ENCODE data around the gene KAT8. TPM values are rescaled to one million over a fixed set of nuclear protein-coding genes. Genes with fewer than 3 reads are reported as not detected.

The KAT8 gene
- total and polyA plus RNA-seq, 2 of the 13 experiments (the other 11 are each of a cell fraction or from before 2014, with no cell fraction given), result 79.0 to 84.2 TPM

DNA sequence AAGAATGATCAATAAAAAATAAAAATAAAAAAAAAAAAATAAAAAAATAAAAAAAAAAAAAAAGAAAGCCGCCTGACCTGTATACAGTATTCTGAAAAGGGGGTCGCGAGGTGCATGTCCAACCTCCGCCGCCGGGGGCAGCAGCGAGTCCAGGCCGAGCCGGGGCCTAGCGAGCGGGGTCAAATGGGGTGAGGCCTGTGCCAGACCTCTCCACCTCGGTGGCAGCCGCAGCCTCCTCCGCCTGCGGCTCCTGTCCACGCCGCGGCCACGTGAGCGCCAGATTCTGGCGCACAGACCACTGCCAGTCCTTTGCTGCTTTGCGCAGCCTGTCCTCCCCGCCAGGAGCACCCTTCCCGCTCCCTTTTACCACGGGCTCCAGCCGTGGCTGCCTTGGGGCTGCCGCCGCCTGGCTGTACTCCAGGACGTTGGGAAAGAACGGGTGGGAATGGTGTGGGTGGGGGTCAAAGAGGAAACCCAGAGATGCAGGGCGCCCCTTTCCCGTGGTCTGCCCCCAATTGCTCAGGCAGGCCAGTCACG, 11.7 kb upstream of the KAT8 start (continued):
- TF ChIP-seq, protein P1, sequence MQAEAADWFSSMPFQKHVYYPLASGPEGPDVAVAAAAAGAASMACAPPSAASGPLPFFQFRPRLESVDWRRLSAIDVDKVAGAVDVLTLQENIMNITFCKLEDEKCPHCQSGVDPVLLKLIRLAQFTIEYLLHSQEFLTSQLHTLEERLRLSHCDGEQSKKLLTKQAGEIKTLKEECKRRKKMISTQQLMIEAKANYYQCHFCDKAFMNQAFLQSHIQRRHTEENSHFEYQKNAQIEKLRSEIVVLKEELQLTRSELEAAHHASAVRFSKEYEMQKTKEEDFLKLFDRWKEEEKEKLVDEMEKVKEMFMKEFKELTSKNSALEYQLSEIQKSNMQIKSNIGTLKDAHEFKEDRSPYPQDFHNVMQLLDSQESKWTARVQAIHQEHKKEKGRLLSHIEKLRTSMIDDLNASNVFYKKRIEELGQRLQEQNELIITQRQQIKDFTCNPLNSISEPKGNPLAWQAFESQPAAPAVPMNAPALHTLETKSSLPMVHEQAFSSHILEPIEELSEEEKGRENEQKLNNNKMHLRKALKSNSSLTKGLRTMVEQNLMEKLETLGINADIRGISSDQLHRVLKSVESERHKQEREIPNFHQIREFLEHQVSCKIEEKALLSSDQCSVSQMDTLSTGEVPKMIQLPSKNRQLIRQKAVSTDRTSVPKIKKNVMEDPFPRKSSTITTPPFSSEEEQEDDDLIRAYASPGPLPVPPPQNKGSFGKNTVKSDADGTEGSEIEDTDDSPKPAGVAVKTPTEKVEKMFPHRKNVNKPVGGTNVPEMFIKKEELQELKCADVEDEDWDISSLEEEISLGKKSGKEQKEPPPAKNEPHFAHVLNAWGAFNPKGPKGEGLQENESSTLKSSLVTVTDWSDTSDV (CRISPR knock-in tag; IDR thresholded peaks at IDR 0.05), result peak; percentile 98
- 0 out of 2 replicates have a peak, but pooled peaks have one; percentile 58 for TF ChIP-seq KLF9 (CRISPR knock-in tag; IDR thresholded peaks at IDR 0.05; ENCODE audit: low read depth)
- TF ChIP-seq ZBTB8A (CRISPR knock-in tag; IDR thresholded peaks at IDR 0.05; ENCODE audit: borderline replicate concordance, low read depth), result no peak
- TF ChIP-seq ZIK1 (CRISPR knock-in tag; IDR thresholded peaks at IDR 0.05; ENCODE audit: borderline replicate concordance, low read depth), result peak; percentile 96
- peak; percentile 98; the same call in 1 of the 2 replicates for TF ChIP-seq KDM3A (CRISPR knock-in tag; IDR thresholded peaks at IDR 0.05; ENCODE audit: low read depth)
- TF ChIP-seq, protein P2, sequence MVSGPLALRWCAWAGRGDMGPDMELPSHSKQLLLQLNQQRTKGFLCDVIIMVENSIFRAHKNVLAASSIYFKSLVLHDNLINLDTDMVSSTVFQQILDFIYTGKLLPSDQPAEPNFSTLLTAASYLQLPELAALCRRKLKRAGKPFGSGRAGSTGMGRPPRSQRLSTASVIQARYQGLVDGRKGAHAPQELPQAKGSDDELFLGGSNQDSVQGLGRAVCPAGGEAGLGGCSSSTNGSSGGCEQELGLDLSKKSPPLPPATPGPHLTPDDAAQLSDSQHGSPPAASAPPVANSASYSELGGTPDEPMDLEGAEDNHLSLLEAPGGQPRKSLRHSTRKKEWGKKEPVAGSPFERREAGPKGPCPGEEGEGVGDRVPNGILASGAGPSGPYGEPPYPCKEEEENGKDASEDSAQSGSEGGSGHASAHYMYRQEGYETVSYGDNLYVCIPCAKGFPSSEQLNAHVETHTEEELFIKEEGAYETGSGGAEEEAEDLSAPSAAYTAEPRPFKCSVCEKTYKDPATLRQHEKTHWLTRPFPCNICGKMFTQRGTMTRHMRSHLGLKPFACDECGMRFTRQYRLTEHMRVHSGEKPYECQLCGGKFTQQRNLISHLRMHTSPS (CRISPR knock-in tag; IDR thresholded peaks at IDR 0.05; ENCODE audit: low read depth), result peak; percentile 94
- TF ChIP-seq, protein P3, sequence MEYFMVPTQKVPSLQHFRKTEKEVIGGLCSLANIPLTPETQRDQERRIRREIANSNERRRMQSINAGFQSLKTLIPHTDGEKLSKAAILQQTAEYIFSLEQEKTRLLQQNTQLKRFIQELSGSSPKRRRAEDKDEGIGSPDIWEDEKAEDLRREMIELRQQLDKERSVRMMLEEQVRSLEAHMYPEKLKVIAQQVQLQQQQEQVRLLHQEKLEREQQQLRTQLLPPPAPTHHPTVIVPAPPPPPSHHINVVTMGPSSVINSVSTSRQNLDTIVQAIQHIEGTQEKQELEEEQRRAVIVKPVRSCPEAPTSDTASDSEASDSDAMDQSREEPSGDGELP (IDR thresholded peaks at IDR 0.05; ENCODE audit: borderline replicate concordance, low read depth), result peak; percentile 54; the same call in 1 of the 2 replicates
- peak; percentile 97 for TF ChIP-seq ZNF781 (CRISPR knock-in tag; IDR thresholded peaks at IDR 0.05; ENCODE audit: borderline replicate concordance, not compliant biosample characterization)
- TF ChIP-seq SMC3 (IDR thresholded peaks at IDR 0.05; ENCODE audit: low read length), result peak; percentile 14; the same call in 1 of the 2 replicates
- TF ChIP-seq EED (CRISPR knock-in tag; IDR thresholded peaks at IDR 0.05), result peak; percentile 70
- TF ChIP-seq, protein P4, sequence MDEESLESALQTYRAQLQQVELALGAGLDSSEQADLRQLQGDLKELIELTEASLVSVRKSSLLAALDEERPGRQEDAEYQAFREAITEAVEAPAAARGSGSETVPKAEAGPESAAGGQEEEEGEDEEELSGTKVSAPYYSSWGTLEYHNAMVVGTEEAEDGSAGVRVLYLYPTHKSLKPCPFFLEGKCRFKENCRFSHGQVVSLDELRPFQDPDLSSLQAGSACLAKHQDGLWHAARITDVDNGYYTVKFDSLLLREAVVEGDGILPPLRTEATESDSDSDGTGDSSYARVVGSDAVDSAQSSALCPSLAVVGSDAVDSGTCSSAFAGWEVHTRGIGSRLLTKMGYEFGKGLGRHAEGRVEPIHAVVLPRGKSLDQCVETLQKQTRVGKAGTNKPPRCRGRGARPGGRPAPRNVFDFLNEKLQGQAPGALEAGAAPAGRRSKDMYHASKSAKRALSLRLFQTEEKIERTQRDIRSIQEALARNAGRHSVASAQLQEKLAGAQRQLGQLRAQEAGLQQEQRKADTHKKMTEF (CRISPR knock-in tag; IDR thresholded peaks at IDR 0.05), result peak; percentile 99
- peak; percentile 89 for TF ChIP-seq ZNF780A (CRISPR knock-in tag; IDR thresholded peaks at IDR 0.05)
- TF ChIP-seq, protein P5, sequence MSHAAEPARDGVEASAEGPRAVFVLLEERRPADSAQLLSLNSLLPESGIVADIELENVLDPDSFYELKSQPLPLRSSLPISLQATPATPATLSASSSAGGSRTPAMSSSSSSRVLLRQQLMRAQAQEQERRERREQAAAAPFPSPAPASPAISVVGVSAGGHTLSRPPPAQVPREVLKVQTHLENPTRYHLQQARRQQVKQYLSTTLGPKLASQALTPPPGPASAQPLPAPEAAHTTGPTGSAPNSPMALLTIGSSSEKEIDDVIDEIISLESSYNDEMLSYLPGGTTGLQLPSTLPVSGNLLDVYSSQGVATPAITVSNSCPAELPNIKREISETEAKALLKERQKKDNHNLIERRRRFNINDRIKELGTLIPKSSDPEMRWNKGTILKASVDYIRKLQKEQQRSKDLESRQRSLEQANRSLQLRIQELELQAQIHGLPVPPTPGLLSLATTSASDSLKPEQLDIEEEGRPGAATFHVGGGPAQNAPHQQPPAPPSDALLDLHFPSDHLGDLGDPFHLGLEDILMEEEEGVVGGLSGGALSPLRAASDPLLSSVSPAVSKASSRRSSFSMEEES (CRISPR knock-in tag; IDR thresholded peaks at IDR 0.05), result peak; percentile 96
- peak; percentile 57 for TF ChIP-seq YY1 (IDR thresholded peaks at IDR 0.05; ENCODE audit: insufficient read depth, insufficient replicate concordance, low read depth, low read length)
- no peak for TF ChIP-seq ZNF550 (CRISPR knock-in tag; IDR thresholded peaks at IDR 0.05; ENCODE audit: borderline replicate concordance)
- peak; percentile 98 for TF ChIP-seq ZNF792 (CRISPR knock-in tag; IDR thresholded peaks at IDR 0.05)
- TF ChIP-seq DMAP1 (CRISPR knock-in tag; IDR thresholded peaks at IDR 0.05), result peak; percentile 89
- TF ChIP-seq, protein P6, sequence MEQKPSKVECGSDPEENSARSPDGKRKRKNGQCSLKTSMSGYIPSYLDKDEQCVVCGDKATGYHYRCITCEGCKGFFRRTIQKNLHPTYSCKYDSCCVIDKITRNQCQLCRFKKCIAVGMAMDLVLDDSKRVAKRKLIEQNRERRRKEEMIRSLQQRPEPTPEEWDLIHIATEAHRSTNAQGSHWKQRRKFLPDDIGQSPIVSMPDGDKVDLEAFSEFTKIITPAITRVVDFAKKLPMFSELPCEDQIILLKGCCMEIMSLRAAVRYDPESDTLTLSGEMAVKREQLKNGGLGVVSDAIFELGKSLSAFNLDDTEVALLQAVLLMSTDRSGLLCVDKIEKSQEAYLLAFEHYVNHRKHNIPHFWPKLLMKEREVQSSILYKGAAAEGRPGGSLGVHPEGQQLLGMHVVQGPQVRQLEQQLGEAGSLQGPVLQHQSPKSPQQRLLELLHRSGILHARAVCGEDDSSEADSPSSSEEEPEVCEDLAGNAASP (CRISPR knock-in tag; IDR thresholded peaks at IDR 0.05; ENCODE audit: borderline replicate concordance), result peak; percentile 100
- peak; percentile 93 for TF ChIP-seq REPIN1 (CRISPR knock-in tag; IDR thresholded peaks at IDR 0.05; ENCODE audit: borderline replicate concordance, low read depth)

All from HepG2 (cell line).